ENCODE measurements around the gene RIF1.

RIF1 gene

DNA sequence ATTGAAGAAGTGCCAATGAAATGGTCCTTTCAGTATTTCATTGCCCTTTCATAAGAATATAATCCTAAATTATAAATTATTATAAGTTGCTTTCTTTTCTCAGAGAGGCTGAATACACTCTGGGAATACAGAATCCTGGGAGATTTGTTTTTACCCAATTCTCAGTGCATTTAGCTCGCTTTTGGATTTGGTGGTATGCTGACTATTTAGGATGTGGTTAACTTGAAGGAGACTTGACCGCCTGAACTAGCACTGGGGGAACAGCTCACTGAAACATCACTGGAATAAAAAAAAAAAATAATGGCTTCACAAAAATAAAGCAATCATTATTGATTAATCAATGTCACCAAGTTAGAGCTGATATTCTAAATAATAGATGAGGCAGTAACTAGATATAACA is 42.1 kb upstream of the RIF1 start:
- TF ChIP-seq ZC3H10 (CRISPR knock-in tag; IDR thresholded peaks at IDR 0.05): no peak
- TF ChIP-seq, protein P1, sequence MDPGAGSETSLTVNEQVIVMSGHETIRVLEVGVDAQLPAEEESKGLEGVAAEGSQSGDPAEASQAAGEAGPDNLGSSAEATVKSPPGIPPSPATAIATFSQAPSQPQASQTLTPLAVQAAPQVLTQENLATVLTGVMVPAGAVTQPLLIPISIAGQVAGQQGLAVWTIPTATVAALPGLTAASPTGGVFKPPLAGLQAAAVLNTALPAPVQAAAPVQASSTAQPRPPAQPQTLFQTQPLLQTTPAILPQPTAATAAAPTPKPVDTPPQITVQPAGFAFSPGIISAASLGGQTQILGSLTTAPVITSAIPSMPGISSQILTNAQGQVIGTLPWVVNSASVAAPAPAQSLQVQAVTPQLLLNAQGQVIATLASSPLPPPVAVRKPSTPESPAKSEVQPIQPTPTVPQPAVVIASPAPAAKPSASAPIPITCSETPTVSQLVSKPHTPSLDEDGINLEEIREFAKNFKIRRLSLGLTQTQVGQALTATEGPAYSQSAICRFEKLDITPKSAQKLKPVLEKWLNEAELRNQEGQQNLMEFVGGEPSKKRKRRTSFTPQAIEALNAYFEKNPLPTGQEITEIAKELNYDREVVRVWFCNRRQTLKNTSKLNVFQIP (CRISPR knock-in tag; IDR thresholded peaks at IDR 0.05; ENCODE audit: borderline replicate concordance, low read depth): no peak
- no peak for TF ChIP-seq ZNF565 (CRISPR knock-in tag; conservative IDR thresholded peaks at IDR 0.05; ENCODE audit: low read depth)
- no peak for TF ChIP-seq TCF4 (CRISPR knock-in tag; IDR thresholded peaks at IDR 0.05; ENCODE audit: borderline replicate concordance)
- TF ChIP-seq RARB (CRISPR knock-in tag; IDR thresholded peaks at IDR 0.05): no peak
- TF ChIP-seq GLIS3 (CRISPR knock-in tag; IDR thresholded peaks at IDR 0.05): no peak
- TF ChIP-seq PPARA (CRISPR knock-in tag; IDR thresholded peaks at IDR 0.05; ENCODE audit: borderline replicate concordance): no peak
- TF ChIP-seq ISL1 (CRISPR knock-in tag; IDR thresholded peaks at IDR 0.05): no peak
- TF ChIP-seq ZFP30 (CRISPR knock-in tag; IDR thresholded peaks at IDR 0.05): no peak
- no peak for TF ChIP-seq CSDC2 (CRISPR knock-in tag; IDR thresholded peaks at IDR 0.05)
- TF ChIP-seq ESRRG (CRISPR knock-in tag; IDR thresholded peaks at IDR 0.05): no peak
- TF ChIP-seq, protein P2, sequence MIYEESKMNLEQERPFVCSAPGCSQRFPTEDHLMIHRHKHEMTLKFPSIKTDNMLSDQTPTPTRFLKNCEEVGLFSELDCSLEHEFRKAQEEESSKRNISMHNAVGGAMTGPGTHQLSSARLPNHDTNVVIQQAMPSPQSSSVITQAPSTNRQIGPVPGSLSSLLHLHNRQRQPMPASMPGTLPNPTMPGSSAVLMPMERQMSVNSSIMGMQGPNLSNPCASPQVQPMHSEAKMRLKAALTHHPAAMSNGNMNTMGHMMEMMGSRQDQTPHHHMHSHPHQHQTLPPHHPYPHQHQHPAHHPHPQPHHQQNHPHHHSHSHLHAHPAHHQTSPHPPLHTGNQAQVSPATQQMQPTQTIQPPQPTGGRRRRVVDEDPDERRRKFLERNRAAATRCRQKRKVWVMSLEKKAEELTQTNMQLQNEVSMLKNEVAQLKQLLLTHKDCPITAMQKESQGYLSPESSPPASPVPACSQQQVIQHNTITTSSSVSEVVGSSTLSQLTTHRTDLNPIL (CRISPR knock-in tag; IDR thresholded peaks at IDR 0.05; ENCODE audit: low read depth): no peak
- no peak for TF ChIP-seq ZNF8 (CRISPR knock-in tag; IDR thresholded peaks at IDR 0.05)
- no peak for ATAC-seq

DNA sequence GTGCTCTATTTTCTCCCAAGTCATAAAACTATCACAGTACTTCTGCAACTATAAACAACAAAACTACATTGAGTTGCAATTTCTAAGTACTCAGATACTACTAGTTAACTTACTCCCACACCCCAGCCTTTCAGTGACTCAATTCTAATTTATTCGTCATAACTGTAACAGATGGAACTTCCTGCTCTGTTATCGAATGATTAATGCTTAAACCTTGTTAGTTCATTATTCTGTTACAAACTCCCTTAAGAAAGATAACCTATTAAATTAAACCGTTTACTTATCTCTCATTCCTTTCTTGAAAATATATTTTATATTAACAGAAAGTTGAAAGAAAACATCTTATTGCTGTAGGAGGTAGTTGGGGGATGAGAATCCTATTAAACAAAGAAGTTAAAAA is 35.3 kb upstream of the RIF1 start:
- TF ChIP-seq, protein P3, sequence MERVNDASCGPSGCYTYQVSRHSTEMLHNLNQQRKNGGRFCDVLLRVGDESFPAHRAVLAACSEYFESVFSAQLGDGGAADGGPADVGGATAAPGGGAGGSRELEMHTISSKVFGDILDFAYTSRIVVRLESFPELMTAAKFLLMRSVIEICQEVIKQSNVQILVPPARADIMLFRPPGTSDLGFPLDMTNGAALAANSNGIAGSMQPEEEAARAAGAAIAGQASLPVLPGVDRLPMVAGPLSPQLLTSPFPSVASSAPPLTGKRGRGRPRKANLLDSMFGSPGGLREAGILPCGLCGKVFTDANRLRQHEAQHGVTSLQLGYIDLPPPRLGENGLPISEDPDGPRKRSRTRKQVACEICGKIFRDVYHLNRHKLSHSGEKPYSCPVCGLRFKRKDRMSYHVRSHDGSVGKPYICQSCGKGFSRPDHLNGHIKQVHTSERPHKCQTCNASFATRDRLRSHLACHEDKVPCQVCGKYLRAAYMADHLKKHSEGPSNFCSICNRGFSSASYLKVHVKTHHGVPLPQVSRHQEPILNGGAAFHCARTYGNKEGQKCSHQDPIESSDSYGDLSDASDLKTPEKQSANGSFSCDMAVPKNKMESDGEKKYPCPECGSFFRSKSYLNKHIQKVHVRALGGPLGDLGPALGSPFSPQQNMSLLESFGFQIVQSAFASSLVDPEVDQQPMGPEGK (CRISPR knock-in tag; IDR thresholded peaks at IDR 0.05; ENCODE audit: borderline replicate concordance): no peak
- TF ChIP-seq ISL1 (CRISPR knock-in tag; IDR thresholded peaks at IDR 0.05): peak; percentile 68
- peak; percentile 86 for ATAC-seq

DNA sequence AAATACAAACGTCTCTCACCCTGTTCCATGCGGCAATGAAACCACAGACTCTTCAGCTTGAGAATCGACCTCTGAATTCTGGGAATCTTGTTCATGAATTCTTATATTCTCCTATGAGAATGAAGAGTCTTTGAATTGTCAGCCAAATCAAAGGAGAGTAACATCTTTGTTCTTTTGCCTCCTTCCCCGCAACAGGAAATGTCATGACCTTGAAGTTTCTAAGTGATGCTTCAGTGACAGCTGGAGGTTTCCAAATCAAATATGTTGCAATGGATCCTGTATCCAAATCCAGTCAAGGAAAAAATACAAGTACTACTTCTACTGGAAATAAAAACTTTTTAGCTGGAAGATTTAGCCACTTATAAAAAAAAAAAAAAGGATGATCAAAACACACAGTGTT is 30.5 kb upstream of the RIF1 start:
- TF ChIP-seq ARNTL (CRISPR knock-in tag; IDR thresholded peaks at IDR 0.05; ENCODE audit: borderline replicate concordance, low read depth) (no peak), ZFP30 (CRISPR knock-in tag; IDR thresholded peaks at IDR 0.05) (no peak), ZC3H10 (CRISPR knock-in tag; IDR thresholded peaks at IDR 0.05) (no peak), ISL1 (CRISPR knock-in tag; IDR thresholded peaks at IDR 0.05) (no peak)
- no peak for ATAC-seq

DNA sequence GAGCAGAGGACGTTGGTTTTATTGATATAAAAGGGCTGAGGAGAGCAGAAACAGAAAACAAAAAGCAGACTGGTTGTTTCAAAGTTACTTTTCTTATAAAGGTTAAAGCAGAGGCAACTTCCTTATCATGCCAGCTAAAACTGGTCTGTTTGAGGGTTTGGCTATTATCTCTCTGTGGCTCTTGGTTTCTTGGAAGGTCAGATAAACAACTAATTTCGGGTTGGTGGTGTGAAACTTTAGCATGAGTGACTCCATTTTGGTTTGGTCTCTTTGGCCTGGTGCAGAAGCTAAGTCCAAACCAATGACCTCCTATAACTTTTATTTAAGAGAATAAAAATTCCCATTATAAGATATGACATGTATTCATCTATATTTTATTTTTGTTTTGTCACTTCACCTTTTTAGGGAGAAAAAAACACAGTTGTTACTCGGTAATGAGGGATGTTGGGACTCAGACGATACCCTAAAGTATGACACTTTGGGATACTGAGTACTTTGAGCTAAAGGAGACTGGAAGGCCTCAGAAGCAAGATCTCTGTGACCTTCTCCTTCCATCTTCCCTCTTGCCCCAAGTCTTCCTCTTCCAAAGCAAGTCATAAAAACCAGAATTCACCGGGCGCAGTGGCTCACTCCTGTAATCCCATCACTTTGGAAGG is 29.0 kb upstream of the RIF1 start:
- ATAC-seq: no peak
- no peak for TF ChIP-seq ZNF70 (CRISPR knock-in tag; IDR thresholded peaks at IDR 0.05)
- peak; percentile 53; the same call in 1 of the 2 replicates for TF ChIP-seq CSDC2 (CRISPR knock-in tag; IDR thresholded peaks at IDR 0.05)
- TF ChIP-seq SNAI2 (CRISPR knock-in tag; IDR thresholded peaks at IDR 0.05): 0 out of 2 replicates have a peak, but pooled peaks have one; percentile 33
- TF ChIP-seq TOX (CRISPR knock-in tag; IDR thresholded peaks at IDR 0.05; ENCODE audit: borderline replicate concordance): no peak

DNA sequence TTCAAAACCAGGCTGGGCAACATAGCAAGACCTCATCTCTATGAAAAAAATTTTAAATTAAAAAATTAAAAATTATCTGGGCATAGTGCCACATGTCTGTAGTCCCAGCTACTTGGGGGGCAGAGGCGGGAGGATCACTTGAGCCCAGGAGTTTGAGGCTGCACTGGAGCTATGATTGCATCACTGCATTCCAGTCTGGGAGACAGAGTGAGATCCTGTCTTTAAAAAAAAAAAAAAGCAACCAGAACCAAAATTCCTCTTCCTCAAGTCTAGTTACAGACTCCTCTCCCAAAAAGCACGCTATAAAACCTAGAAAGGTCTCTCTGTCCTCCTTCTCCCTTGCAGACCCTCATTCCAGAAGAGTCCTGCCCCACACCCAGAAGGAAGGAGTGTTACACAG is 28.4 kb upstream of the RIF1 start:
- no peak for ATAC-seq

More for the DNA sequence above, 28.4 kb upstream of the RIF1 start:
- TF ChIP-seq ZNF8 (CRISPR knock-in tag; IDR thresholded peaks at IDR 0.05): no peak
- TF ChIP-seq, protein P1 (CRISPR knock-in tag; IDR thresholded peaks at IDR 0.05; ENCODE audit: borderline replicate concordance, low read depth): no peak
- no peak for TF ChIP-seq CSDC2 (CRISPR knock-in tag; IDR thresholded peaks at IDR 0.05)
- no peak for TF ChIP-seq OSR1 (CRISPR knock-in tag; IDR thresholded peaks at IDR 0.05)
- no peak for TF ChIP-seq ZC3H10 (CRISPR knock-in tag; IDR thresholded peaks at IDR 0.05)
- TF ChIP-seq TOX (CRISPR knock-in tag; IDR thresholded peaks at IDR 0.05; ENCODE audit: borderline replicate concordance): no peak
- no peak for TF ChIP-seq ESRRG (CRISPR knock-in tag; IDR thresholded peaks at IDR 0.05)
- no peak for TF ChIP-seq RARB (CRISPR knock-in tag; IDR thresholded peaks at IDR 0.05)
- TF ChIP-seq, protein P4, sequence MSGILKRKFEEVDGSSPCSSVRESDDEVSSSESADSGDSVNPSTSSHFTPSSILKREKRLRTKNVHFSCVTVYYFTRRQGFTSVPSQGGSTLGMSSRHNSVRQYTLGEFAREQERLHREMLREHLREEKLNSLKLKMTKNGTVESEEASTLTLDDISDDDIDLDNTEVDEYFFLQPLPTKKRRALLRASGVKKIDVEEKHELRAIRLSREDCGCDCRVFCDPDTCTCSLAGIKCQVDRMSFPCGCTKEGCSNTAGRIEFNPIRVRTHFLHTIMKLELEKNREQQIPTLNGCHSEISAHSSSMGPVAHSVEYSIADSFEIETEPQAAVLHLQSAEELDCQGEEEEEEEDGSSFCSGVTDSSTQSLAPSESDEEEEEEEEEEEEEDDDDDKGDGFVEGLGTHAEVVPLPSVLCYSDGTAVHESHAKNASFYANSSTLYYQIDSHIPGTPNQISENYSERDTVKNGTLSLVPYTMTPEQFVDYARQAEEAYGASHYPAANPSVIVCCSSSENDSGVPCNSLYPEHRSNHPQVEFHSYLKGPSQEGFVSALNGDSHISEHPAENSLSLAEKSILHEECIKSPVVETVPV (CRISPR knock-in tag; IDR thresholded peaks at IDR 0.05): no peak
- TF ChIP-seq ARNTL (CRISPR knock-in tag; IDR thresholded peaks at IDR 0.05; ENCODE audit: borderline replicate concordance, low read depth): no peak
- TF ChIP-seq ZFP30 (CRISPR knock-in tag; IDR thresholded peaks at IDR 0.05): no peak
